Gastrocnemius medialis (tissue), 4 donors: Measurements from ENCODE around the gene DHRSX. TPM values are rescaled to one million over a fixed set of nuclear protein-coding genes. Genes with fewer than 3 reads are reported as not detected.

Experiments
- ATAC-seq, 2 donors: fragments of 150-250 bp; one replicate each; pipeline ENCODE4 v1.9.1; 2016
- DNase-seq, 2 donors: peaks; one replicate each; pipeline ENCODE4 v3.0.0-alpha.2; 2019
- H3K27ac ChIP-seq, 4 donors: fragments of 200-600 bp; sonication (generic); 1 replicate in 1 of 4; 2 replicates in 3 of 4; pipeline ENCODE4 v1.5.1; 2016 to 2018; ENCODE audit warnings: mild to moderate bottlenecking in 2 of 4, moderate library complexity in 1 of 4
- H3K27me3 ChIP-seq, 3 donors: fragments of 200-600 bp; sonication (generic) in 2 of 3; 1 replicate in 1 of 3; 2 replicates in 2 of 3; pipeline versions ENCODE4 v1.5.1 to v1.6.0; 2016 to 2019; ENCODE audit warnings: mild to moderate bottlenecking in 1 of 3, moderate library complexity in 1 of 3
- H3K36me3 ChIP-seq, 2 donors: fragments of 200-600 bp; sonication (generic) in 1 of 2; one replicate each; pipeline ENCODE4 v1.5.1; 2017 to 2018
- H3K4me1 ChIP-seq, 2 donors: fragments of 200-600 bp; sonication (generic) in 1 of 2; one replicate each; pipeline ENCODE4 v1.5.1; 2016 to 2017; ENCODE audit warnings: mild to moderate bottlenecking in 2 of 2
- H3K4me3 ChIP-seq, 4 donors: fragments of 200-600 bp; sonication (generic) in 3 of 4; 1 replicate in 1 of 4; 2 replicates in 3 of 4; pipeline ENCODE4 v1.5.1; 2016 to 2019; ENCODE audit warnings: mild to moderate bottlenecking in 2 of 4
- H3K9me3 ChIP-seq, 3 donors: fragments of 200-600 bp; sonication (generic) in 2 of 3; 1 replicate in 1 of 3; 2 replicates in 2 of 3; pipeline ENCODE4 v1.5.1; 2016 to 2019
- CTCF ChIP-seq, 5 experiments: fragments of 450-650 bp in 3 of 5; fragments of 200-600 bp in 2 of 5; sonication (generic) in 2 of 5; IDR thresholded peaks in 4 of 5; conservative IDR thresholded peaks in 1 of 5; 1 replicate in 4 of 5; 2 replicates in 1 of 5; pipeline ENCODE4 v1.5.1; 2016 to 2019; ENCODE audit warnings: antibody characterized with exemption in 5 of 5, mild to moderate bottlenecking in 3 of 5, moderate library complexity in 3 of 5
- POLR2A ChIP-seq, 2 donors: fragments of 450-650 bp; IDR thresholded peaks; one replicate each; pipeline ENCODE4 v1.6.1; 2017; ENCODE audit warnings: antibody characterized with exemption in 2 of 2, mild to moderate bottlenecking in 2 of 2, moderate library complexity in 2 of 2
- in situ Hi-C, 4 donors: fragments of 200-750 bp; cut with MboI; loops; one replicate each; pipeline versions ENCODE4 v1.15.0 to v1.8.0; 2017; ENCODE audit warnings: low sequenced_read_pairs in 4 of 4
- intact Hi-C: fragments of 100-400 bp; cut with DNase I; formaldehyde crosslinking; loops from one replicate; pipeline ENCODE4 v1.15.1; 2023; ENCODE audit warnings: low total_unique reads
- total RNA-seq, 4 donors: library from RNA; depleted of rRNA; stranded (reverse); fragments of >200 nt; gene quantifications; one replicate each; pipeline versions ENCODE4 v1.1.0 to v1.2.3, GENCODE V29; 2016

DHRSX gene
- total RNA-seq, 4 donors from 2014 or later: 9.8 to 31.1 (median 13.6) TPM

- Histone ChIP-seq H3K9me3 (no peaks in the 10 kb centered on the region), H3K4me3 (no peak overlapping the region), H3K4me1 (no peaks in the 10 kb centered on the region), H3K27ac (no peak overlapping the region), H3K36me3 (no peaks in the 10 kb centered on the region), H3K27me3 (no peaks in the 10 kb centered on the region)
- in situ Hi-C loops: no loop called here
- TF ChIP-seq POLR2A (IDR thresholded peaks at IDR 0.05): no peak
- TF ChIP-seq CTCF (IDR thresholded peaks at IDR 0.05 in 4 of 5, conservative IDR thresholded peaks at IDR 0.05 in 1 of 5): no peak
- no peak for ATAC-seq
- no peak for DNase-seq
- intact Hi-C loops: no loop called here
These were observed 269.1 kb downstream of the DHRSX start for GRCh38 chrX:2231570-2232192.

GRCh38 chrX:2230457-2230856, 270.3 kb downstream of the DHRSX start:
- Histone ChIP-seq H3K27ac (no peak overlapping the region), H3K4me1 (no peaks in the 10 kb centered on the region), H3K4me3 (no peak overlapping the region), H3K27me3 (no peaks in the 10 kb centered on the region), H3K9me3 (no peaks in the 10 kb centered on the region), H3K36me3 (no peaks in the 10 kb centered on the region)
- in situ Hi-C loops (no loop called here), intact Hi-C loops (no loop called here)
- no peak for DNase-seq
- no peak for ATAC-seq
- TF ChIP-seq CTCF (IDR thresholded peaks at IDR 0.05 in 4 of 5, conservative IDR thresholded peaks at IDR 0.05 in 1 of 5) (no peak), POLR2A (IDR thresholded peaks at IDR 0.05) (no peak)

GRCh38 chrX:2228536-2228935, 272.2 kb downstream of the DHRSX start:
- no peak overlapping the region for H3K27ac ChIP-seq
- in situ Hi-C loops: no loop called here
- no peak overlapping the region for H3K4me3 ChIP-seq
- DNase-seq (no peak), ATAC-seq (no peak)
- H3K36me3 ChIP-seq: no peaks in the 10 kb centered on the region
- intact Hi-C loops: no loop called here
- no peaks in the 10 kb centered on the region for H3K9me3 ChIP-seq
- no peaks in the 10 kb centered on the region for H3K4me1 ChIP-seq
- no peak for TF ChIP-seq POLR2A (IDR thresholded peaks at IDR 0.05)
- no peak for TF ChIP-seq CTCF (IDR thresholded peaks at IDR 0.05 in 4 of 5, conservative IDR thresholded peaks at IDR 0.05 in 1 of 5)
- no peaks in the 10 kb centered on the region for H3K27me3 ChIP-seq

- no peak for DNase-seq
- Histone ChIP-seq H3K27me3 (no peaks in the 10 kb centered on the region), H3K4me1 (no peaks in the 10 kb centered on the region), H3K4me3 (no peak overlapping the region), H3K9me3 (no peaks in the 10 kb centered on the region), H3K36me3 (no peaks in the 10 kb centered on the region), H3K27ac (no peak overlapping the region)
- ATAC-seq: no peak
- in situ Hi-C loops: no loop called here
- TF ChIP-seq POLR2A (IDR thresholded peaks at IDR 0.05) (no peak), CTCF (IDR thresholded peaks at IDR 0.05 in 4 of 5, conservative IDR thresholded peaks at IDR 0.05 in 1 of 5) (no peak)
- intact Hi-C loops: no loop called here
These were observed 273.7 kb downstream of the DHRSX start for GRCh38 chrX:2226906-2227656.
